ENCODE measurements around the gene CLEC2D.

GRCh38 chr12:9636851-9637206 lies 32.7 kb upstream of the CLEC2D start:
- no peak for TF ChIP-seq HDAC6 (IDR thresholded peaks at IDR 0.05; ENCODE audit: unreplicated experiment)
- no peak for TF ChIP-seq TAF1 (IDR thresholded peaks at IDR 0.05; ENCODE audit: borderline replicate concordance, low read depth, low read length)
- TF ChIP-seq POLR2AphosphoS5 (IDR thresholded peaks at IDR 0.05; ENCODE audit: low read length) = no peak
- no peak for TF ChIP-seq SPI1 (IDR thresholded peaks at IDR 0.05; ENCODE audit: borderline replicate concordance, insufficient read depth, low read depth, low read length)
- no peak for TF ChIP-seq ZNF274 (IDR thresholded peaks at IDR 0.05; ENCODE audit: insufficient read depth, insufficient read length)

Data from GM12878 (cell line).